Measurements from ENCODE around the gene FOSB.

DNA sequence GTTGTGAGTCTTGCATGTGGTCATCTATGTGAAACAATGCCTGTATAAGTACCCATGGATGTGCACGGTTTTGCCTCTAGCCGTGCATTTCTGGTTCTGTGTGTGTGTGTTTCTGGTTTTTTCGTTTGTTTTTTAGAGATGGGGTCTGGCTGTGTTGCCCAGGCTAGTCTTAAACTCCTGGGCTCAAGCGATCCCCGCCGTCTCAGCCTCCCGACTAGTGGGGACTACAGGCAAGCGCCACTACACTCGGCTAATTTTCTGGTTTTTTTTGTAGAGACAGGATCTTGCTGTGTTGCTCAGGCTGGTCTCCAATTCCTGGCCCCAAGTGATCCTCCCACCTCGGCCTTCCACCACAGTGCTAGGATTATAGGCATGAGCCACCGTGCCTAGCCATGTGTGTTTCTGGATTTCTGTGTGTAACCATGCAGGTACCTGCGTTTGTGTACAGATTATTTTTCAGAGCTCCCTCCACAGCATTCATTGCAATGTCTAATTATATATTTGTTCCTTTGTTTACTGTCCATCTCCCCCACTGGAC lies 15.9 kb upstream of the FOSB start:
- TF ChIP-seq CTCF (IDR thresholded peaks at IDR 0.05) (no peak), POLR2A (IDR thresholded peaks at IDR 0.05) (no peak)
